ENCODE results near the gene TMEM94. TPM values are rescaled to one million over a fixed set of nuclear protein-coding genes. Genes with fewer than 3 reads are reported as not detected.

The TMEM94 gene
- total and polyA plus RNA-seq, 2 of the 4 experiments (the other 2 are of a cell fraction), result 8.4 to 64.7 TPM

DNA sequence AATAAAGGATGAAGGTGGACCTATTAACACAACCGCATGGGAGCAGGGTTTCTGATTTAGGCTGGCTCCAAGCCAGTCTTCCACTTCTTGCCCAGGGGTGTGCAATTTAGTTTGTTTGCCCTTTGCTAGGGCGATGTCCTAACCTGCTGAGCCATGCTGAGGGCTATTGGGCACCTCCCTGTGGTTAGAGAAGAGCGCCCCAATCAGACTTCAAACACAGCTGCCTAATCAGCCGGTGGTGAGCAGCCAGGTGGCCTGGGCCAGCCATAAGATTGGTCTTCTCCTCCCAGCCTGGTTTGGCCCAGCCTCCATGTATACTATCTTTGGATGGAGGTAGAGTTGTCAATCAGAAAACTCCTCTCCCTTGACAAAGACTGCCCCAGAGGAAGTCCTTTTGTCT lies 15.7 kb downstream of the TMEM94 start:
- 100% methylated on average over 1 of the region's 4 CpGs; no CpG with 5 or more reads in 1 of the 2 experiments for WGBS, 2 experiments (ENCODE audit: extremely low coverage in 2 of 2, insufficient read length in 1 of 2)
- H3K18ac ChIP-seq (ENCODE audit: low read depth, low read length), result no peak overlapping the region
- no peak overlapping the region for H2BK20ac ChIP-seq (ENCODE audit: low read depth, low read length)
- DNase-seq (no peak), ATAC-seq (ENCODE audit: low read depth) (no peak)
- H3K23ac ChIP-seq (ENCODE audit: low read depth, low read length), result no peak overlapping the region
- H2AFZ ChIP-seq (replicated peaks; ENCODE audit: low read length, poor library complexity), result no peak overlapping the region
- peaks cover 22% of the 10 kb centered on the region; the same call in 1 of the 2 replicates for H3K36me3 ChIP-seq (ENCODE audit: control insufficient read depth, insufficient read depth, low read length)
- ChIA-PET POLR2A (ENCODE audit: unreplicated experiment) (no interaction called here), CTCF (no interaction called here)
- H3K4me1 ChIP-seq (ENCODE audit: control insufficient read depth, insufficient read depth, low read length), result peaks cover 10% of the 10 kb centered on the region
- no peak overlapping the region for H2AK9ac ChIP-seq (replicated peaks; ENCODE audit: low read depth, low read length, poor library complexity)
- H3K9me3 ChIP-seq (ENCODE audit: control insufficient read depth, insufficient read depth, low read length), result no peaks in the 10 kb centered on the region
- no peak overlapping the region for H4K91ac ChIP-seq (ENCODE audit: insufficient read depth, low read depth, low read length)
- intact Hi-C loops (cut with micrococcal nuclease) (no loop called here), dilution Hi-C loops (cut with HindIII; ENCODE audit: low sequenced_read_pairs, unreplicated experiment) (no loop called here), in situ Hi-C loops (cut with MboI; ENCODE audit: low sequenced_read_pairs) (no loop called here)
- no peak overlapping the region for H3K4me3 ChIP-seq (ENCODE audit: insufficient read depth, low read depth, low read length)
- H2BK15ac ChIP-seq (ENCODE audit: low read depth, low read length), result no peak overlapping the region
- H2AK5ac ChIP-seq (ENCODE audit: low read depth, low read length), result no peak overlapping the region
- H3K9ac ChIP-seq (ENCODE audit: low read depth, low read length), result no peak overlapping the region
- no peak overlapping the region for H4K5ac ChIP-seq (ENCODE audit: low read depth, low read length)
- TF ChIP-seq, protein P1, sequence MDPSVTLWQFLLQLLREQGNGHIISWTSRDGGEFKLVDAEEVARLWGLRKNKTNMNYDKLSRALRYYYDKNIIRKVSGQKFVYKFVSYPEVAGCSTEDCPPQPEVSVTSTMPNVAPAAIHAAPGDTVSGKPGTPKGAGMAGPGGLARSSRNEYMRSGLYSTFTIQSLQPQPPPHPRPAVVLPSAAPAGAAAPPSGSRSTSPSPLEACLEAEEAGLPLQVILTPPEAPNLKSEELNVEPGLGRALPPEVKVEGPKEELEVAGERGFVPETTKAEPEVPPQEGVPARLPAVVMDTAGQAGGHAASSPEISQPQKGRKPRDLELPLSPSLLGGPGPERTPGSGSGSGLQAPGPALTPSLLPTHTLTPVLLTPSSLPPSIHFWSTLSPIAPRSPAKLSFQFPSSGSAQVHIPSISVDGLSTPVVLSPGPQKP (IDR thresholded peaks at IDR 0.05; ENCODE audit: borderline replicate concordance, low read depth, low read length), result no peak
- no peak for TF ChIP-seq FOS (IDR thresholded peaks at IDR 0.05; ENCODE audit: low read depth, low read length)
- no peak for TF ChIP-seq POLR2A (IDR thresholded peaks at IDR 0.05; ENCODE audit: low read depth, low read length)
- no peak overlapping the region for H3K27ac ChIP-seq (ENCODE audit: insufficient read depth, low read length)
- peaks cover 22 to 46% of the 10 kb centered on the region in 2 experiments for H3K79me1 ChIP-seq (ENCODE audit: low read depth in 1 of 2, low read length in 2 of 2)
- H3K14ac ChIP-seq (replicated peaks; ENCODE audit: low read depth, low read length), result no peak overlapping the region
- H2BK120ac ChIP-seq (ENCODE audit: low read depth, low read length), result no peak overlapping the region
- no peaks in the 10 kb centered on the region for H3K27me3 ChIP-seq (ENCODE audit: control insufficient read depth, insufficient read depth, low read length)
- H2BK5ac ChIP-seq (ENCODE audit: low read depth, low read length, poor library complexity, severe bottlenecking), result no peak overlapping the region
- BruUV-seq (replicated peaks), result no TSS peak
- peaks cover 9% of the 10 kb centered on the region for H3K9me1 ChIP-seq (ENCODE audit: insufficient read depth, low read length)
- no peak overlapping the region for H3K4ac ChIP-seq (ENCODE audit: low read depth, low read length)
- no peak overlapping the region for H3K4me2 ChIP-seq (ENCODE audit: low read depth, low read length)
- H3K56ac ChIP-seq (ENCODE audit: extremely low read depth, insufficient read depth, low read length), result no peak overlapping the region
- peaks cover 24% of the 10 kb centered on the region for H4K20me1 ChIP-seq (ENCODE audit: insufficient read depth, low read length)
- no peak overlapping the region for H4K8ac ChIP-seq (ENCODE audit: low read depth in 2 of 2, low read length in 2 of 2)

All from IMR-90 (cell line).